ENCODE results near the gene PCDHB14.

The PCDHB14 gene

GRCh38 chr5:141241496-141241895 is 18.4 kb downstream of the PCDHB14 start:
- TF ChIP-seq REST (IDR thresholded peaks at IDR 0.05; ENCODE audit: insufficient read depth in 1 of 2, low read depth in 2 of 2, low read length in 2 of 2) (no peak), SIN3A (IDR thresholded peaks at IDR 0.05; ENCODE audit: borderline replicate concordance, insufficient read depth, low read length) (no peak), FOXP2 (optimal IDR thresholded peaks at IDR 0.05; ENCODE audit: borderline replicate concordance, extremely low read depth, extremely low read length, insufficient read depth) (no peak), POLR2AphosphoS5 (IDR thresholded peaks at IDR 0.05; ENCODE audit: low read depth, low read length) (no peak), TAF1 (IDR thresholded peaks at IDR 0.05; ENCODE audit: borderline replicate concordance, insufficient read depth, low read length) (no peak)

GRCh38 chr5:141245250-141245717 is 22.1 kb downstream of the PCDHB14 start, which contains the start of gene PCDHB15:
PCDHB15 (plus strand) TSS chr5:141245395; CDS start chr5:141245579, 184 bp downstream.
- TF ChIP-seq FOXP2 (optimal IDR thresholded peaks at IDR 0.05; ENCODE audit: borderline replicate concordance, extremely low read depth, extremely low read length, insufficient read depth) (no peak), POLR2AphosphoS5 (IDR thresholded peaks at IDR 0.05; ENCODE audit: low read depth, low read length) (no peak), REST (IDR thresholded peaks at IDR 0.05; ENCODE audit: insufficient read depth in 1 of 2, low read depth in 2 of 2, low read length in 2 of 2) (no peak), TAF1 (IDR thresholded peaks at IDR 0.05; ENCODE audit: borderline replicate concordance, insufficient read depth, low read length) (no peak), SIN3A (IDR thresholded peaks at IDR 0.05; ENCODE audit: borderline replicate concordance, insufficient read depth, low read length) (no peak)

GRCh38 chr5:141250576-141250975 is 27.4 kb downstream of the PCDHB14 start:
- TF ChIP-seq SIN3A (IDR thresholded peaks at IDR 0.05; ENCODE audit: borderline replicate concordance, insufficient read depth, low read length) (no peak), FOXP2 (optimal IDR thresholded peaks at IDR 0.05; ENCODE audit: borderline replicate concordance, extremely low read depth, extremely low read length, insufficient read depth) (no peak), TAF1 (IDR thresholded peaks at IDR 0.05; ENCODE audit: borderline replicate concordance, insufficient read depth, low read length) (no peak), REST (IDR thresholded peaks at IDR 0.05; ENCODE audit: insufficient read depth in 1 of 2, low read depth in 2 of 2, low read length in 2 of 2) (no peak), POLR2AphosphoS5 (IDR thresholded peaks at IDR 0.05; ENCODE audit: low read depth, low read length) (no peak)

- TF ChIP-seq FOXP2 (optimal IDR thresholded peaks at IDR 0.05; ENCODE audit: borderline replicate concordance, extremely low read depth, extremely low read length, insufficient read depth) = no peak
- no peak for TF ChIP-seq POLR2AphosphoS5 (IDR thresholded peaks at IDR 0.05; ENCODE audit: low read depth, low read length)
- TF ChIP-seq SIN3A (IDR thresholded peaks at IDR 0.05; ENCODE audit: borderline replicate concordance, insufficient read depth, low read length) = no peak
- TF ChIP-seq REST (IDR thresholded peaks at IDR 0.05; ENCODE audit: insufficient read depth in 1 of 2, low read depth in 2 of 2, low read length in 2 of 2) = no peak
- no peak for TF ChIP-seq TAF1 (IDR thresholded peaks at IDR 0.05; ENCODE audit: borderline replicate concordance, insufficient read depth, low read length)
Observed at GRCh38 chr5:141258464-141258863, 35.3 kb downstream of the PCDHB14 start.

GRCh38 chr5:141258948-141259347 is 35.8 kb downstream of the PCDHB14 start:
- TF ChIP-seq REST (IDR thresholded peaks at IDR 0.05; ENCODE audit: insufficient read depth in 1 of 2, low read depth in 2 of 2, low read length in 2 of 2) (no peak), FOXP2 (optimal IDR thresholded peaks at IDR 0.05; ENCODE audit: borderline replicate concordance, extremely low read depth, extremely low read length, insufficient read depth) (no peak), SIN3A (IDR thresholded peaks at IDR 0.05; ENCODE audit: borderline replicate concordance, insufficient read depth, low read length) (no peak), POLR2AphosphoS5 (IDR thresholded peaks at IDR 0.05; ENCODE audit: low read depth, low read length) (no peak), TAF1 (IDR thresholded peaks at IDR 0.05; ENCODE audit: borderline replicate concordance, insufficient read depth, low read length) (no peak)

Measured in PFSK-1 (cell line).